ENCODE data around the gene RNF208.

Gene RNF208

GRCh38 chr9:137215196-137215986 lies 6.6 kb downstream of the RNF208 start:
- DNase-seq (ENCODE audit: low read depth in 2 of 3, low spot score in 2 of 3) = no peak

- no peak for DNase-seq (ENCODE audit: low read depth in 2 of 3, low spot score in 2 of 3)
Observed at GRCh38 chr9:137214620-137215019, 7.4 kb downstream of the RNF208 start.

- DNase-seq (ENCODE audit: low read depth in 2 of 3, low spot score in 2 of 3) = no peak
Observed at GRCh38 chr9:137213160-137214060, 8.6 kb downstream of the RNF208 start.

GRCh38 chr9:137212520-137212919 lies 9.5 kb downstream of the RNF208 start:
- DNase-seq (ENCODE audit: low read depth in 2 of 3, low spot score in 2 of 3) = no peak

GRCh38 chr9:137211532-137211931 lies 10.5 kb downstream of the RNF208 start:
- no peak for DNase-seq (ENCODE audit: low read depth in 2 of 3, low spot score in 2 of 3)

GRCh38 chr9:137206602-137207001 lies 15.4 kb downstream of the RNF208 start:
- no peak for DNase-seq (ENCODE audit: low read depth in 2 of 3, low spot score in 2 of 3)

GRCh38 chr9:137205126-137206069 lies 16.6 kb downstream of the RNF208 start, which contains the start of the genes NDOR1 and TMEM203:
Gene NDOR1, plus strand, starts transcription at chr9:137205700. Its CDS starts 78 bp downstream, at chr9:137205778.
Gene TMEM203, minus strand, starts transcription at chr9:137205648. Its CDS starts 234 bp downstream, at chr9:137205414.
- DNase-seq (ENCODE audit: low read depth in 2 of 3, low spot score in 2 of 3) = peak; percentile 87 to 96 (median 94)

GRCh38 chr9:137204731-137205125 lies 17.3 kb downstream of the RNF208 start:
- no peak for DNase-seq (ENCODE audit: low read depth in 2 of 3, low spot score in 2 of 3)

GRCh38 chr9:137202966-137203365 lies 19.1 kb downstream of the RNF208 start:
- DNase-seq (ENCODE audit: low read depth in 2 of 3, low spot score in 2 of 3) = no peak

GRCh38 chr9:137201205-137201868 lies 20.7 kb downstream of the RNF208 start:
- no peak for DNase-seq (ENCODE audit: low read depth in 2 of 3, low spot score in 2 of 3)

GRCh38 chr9:137200311-137201204 lies 21.5 kb downstream of the RNF208 start, which contains the start of gene TPRN:
Gene TPRN, minus strand, starts transcription at chr9:137200741. Its CDS starts 30 bp downstream, at chr9:137200711.
- DNase-seq (ENCODE audit: low read depth in 2 of 3, low spot score in 2 of 3) = peak; percentile 82 to 96 (median 93)

GRCh38 chr9:137199411-137200121 lies 22.5 kb downstream of the RNF208 start:
- DNase-seq (ENCODE audit: low read depth in 2 of 3, low spot score in 2 of 3) = no peak

- DNase-seq (ENCODE audit: low read depth in 2 of 3, low spot score in 2 of 3) = no peak
Observed at GRCh38 chr9:137198902-137199283, 23.1 kb downstream of the RNF208 start.

GRCh38 chr9:137198051-137198901 lies 23.8 kb downstream of the RNF208 start:
- no peak for DNase-seq (ENCODE audit: low read depth in 2 of 3, low spot score in 2 of 3)

- DNase-seq (ENCODE audit: low read depth in 2 of 3, low spot score in 2 of 3) = no peak
Observed at GRCh38 chr9:137195525-137196220, 26.4 kb downstream of the RNF208 start.

- DNase-seq (ENCODE audit: low read depth in 2 of 3, low spot score in 2 of 3) = no peak
Observed at GRCh38 chr9:137194909-137195308, 27.1 kb downstream of the RNF208 start.

- no peak for DNase-seq (ENCODE audit: low read depth in 2 of 3, low spot score in 2 of 3)
Observed at GRCh38 chr9:137194388-137194787, 27.7 kb downstream of the RNF208 start.

Data from activated CD8-positive, alpha-beta memory T cell treated with anti-CD3 and anti-CD28 coated beads for 48 hours (primary cell).